GM18861 (cell line): Measurements from ENCODE around the gene LONRF2.
A peak's percentile ranks its signal among the peaks of the same experiment; 100 is the strongest.

Source experiments
- ATAC-seq: cut with Tn5 transposase; IDR thresholded peaks from one replicate; pipeline ENCODE4 v1.9.1; 2021; ENCODE audit not compliant: unreplicated experiment

The LONRF2 gene

GRCh38 chr2:100237770-100238169 is 84.5 kb downstream of the LONRF2 start:
- ATAC-seq, result no peak

GRCh38 chr2:100237163-100237562 is 85.1 kb downstream of the LONRF2 start:
- no peak for ATAC-seq

GRCh38 chr2:100236166-100236565 is 86.1 kb downstream of the LONRF2 start:
- ATAC-seq, result no peak

- ATAC-seq, result no peak
Observed at GRCh38 chr2:100235581-100235980, 86.7 kb downstream of the LONRF2 start.

- ATAC-seq, result peak; percentile 98
Observed at GRCh38 chr2:100235098-100235497, 87.2 kb downstream of the LONRF2 start.

GRCh38 chr2:100234141-100234540 is 88.2 kb downstream of the LONRF2 start:
- no peak for ATAC-seq

- no peak for ATAC-seq
Observed at GRCh38 chr2:100233061-100233460, 89.2 kb downstream of the LONRF2 start.

- ATAC-seq, result no peak
Observed at GRCh38 chr2:100230754-100231153, 91.5 kb downstream of the LONRF2 start.

- ATAC-seq, result no peak
Observed at GRCh38 chr2:100228967-100229366, 93.3 kb downstream of the LONRF2 start.

- ATAC-seq, result no peak
Observed at GRCh38 chr2:100228415-100228814, 93.9 kb downstream of the LONRF2 start.

GRCh38 chr2:100224988-100225710 is 97.2 kb downstream of the LONRF2 start:
- ATAC-seq, result no peak

GRCh38 chr2:100223502-100223901 is 98.8 kb downstream of the LONRF2 start:
- ATAC-seq, result no peak
